CD14-positive monocyte (primary cell): ENCODE data around the gene OSBPL6. TPM values are rescaled to one million over a fixed set of nuclear protein-coding genes. Genes with fewer than 3 reads are reported as not detected.

Experiments
- DNase-seq, 3 donors: peaks; one replicate each; pipeline ENCODE4 v3.0.0-alpha.2; 2011 to 2022
- H2AFZ ChIP-seq: 2 replicates; pipeline ENCODE4 v1.6.0; 2012; ENCODE audit warnings: mild to moderate bottlenecking, low read depth, low read length, inconsistent platforms; ENCODE audit not compliant: insufficient read depth, poor library complexity, severe bottlenecking
- H3K27ac ChIP-seq, 2 donors: 1 replicate in 1 of 2; 2 replicates in 1 of 2; pipeline ENCODE4 v1.5.1; 2012 to 2013; ENCODE audit warnings: low read length in 2 of 2, control low read depth in 1 of 2, inconsistent platforms in 1 of 2, low read depth in 1 of 2, mild to moderate bottlenecking in 1 of 2
- H3K27me3 ChIP-seq, 2 donors: one replicate each; pipeline versions ENCODE4 v1.6.0 to v1.6.1; 2011 to 2013; ENCODE audit warnings: low read length in 2 of 2; ENCODE audit not compliant: control insufficient read depth in 2 of 2, insufficient read depth in 2 of 2
- H3K36me3 ChIP-seq, 2 donors: replicated peaks in 1 of 2; 1 replicate in 1 of 2; 2 replicates in 1 of 2; pipeline versions ENCODE4 v1.5.1 to v1.6.1; 2012 to 2013; ENCODE audit warnings: low read length in 2 of 2, control low read depth in 1 of 2, inconsistent platforms in 1 of 2, mild to moderate bottlenecking in 1 of 2; ENCODE audit not compliant: insufficient read depth in 2 of 2, control insufficient read depth in 1 of 2
- H3K4me1 ChIP-seq, 2 donors: 1 replicate in 1 of 2; 2 replicates in 1 of 2; pipeline versions ENCODE4 v1.5.1 to v1.6.1; 2012 to 2013; ENCODE audit warnings: low read length in 2 of 2, control low read depth in 1 of 2, inconsistent platforms in 1 of 2, mild to moderate bottlenecking in 1 of 2, moderate library complexity in 1 of 2; ENCODE audit not compliant: insufficient read depth in 2 of 2, control insufficient read depth in 1 of 2
- H3K4me2 ChIP-seq: replicated peaks from 2 replicates; pipeline ENCODE3; 2012; ENCODE audit warnings: low read length, moderate library complexity, mild to moderate bottlenecking; ENCODE audit not compliant: poor library complexity, severe bottlenecking; ENCODE audit errors: extremely low read depth
- H3K4me3 ChIP-seq, 3 experiments: fragments of 200-600 bp in 1 of 3; sonication (generic) in 1 of 3; replicated peaks in 1 of 3; 1 replicate in 2 of 3; 2 replicates in 1 of 3; pipeline ENCODE4 v1.5.1; 2011 to 2013; ENCODE audit warnings: low read length in 3 of 3, mild to moderate bottlenecking in 3 of 3, control low read depth in 2 of 3, low read depth in 2 of 3, inconsistent platforms in 1 of 3, moderate library complexity in 1 of 3
- H3K79me2 ChIP-seq: 2 replicates; pipeline ENCODE4 v1.6.0; 2012; ENCODE audit warnings: mild to moderate bottlenecking, control low read depth, inconsistent platforms, low read length, moderate library complexity; ENCODE audit not compliant: insufficient read depth
- H3K9ac ChIP-seq: 2 replicates; pipeline ENCODE4 v1.6.0; 2017; ENCODE audit warnings: low read length, mild to moderate bottlenecking; ENCODE audit not compliant: insufficient read depth, poor library complexity, severe bottlenecking
- H3K9me3 ChIP-seq, 2 donors: replicated peaks in 1 of 2; 1 replicate in 1 of 2; 2 replicates in 1 of 2; pipeline versions ENCODE4 v1.5.1 to v1.6.1; 2012 to 2013; ENCODE audit warnings: low read length in 2 of 2, control low read depth in 1 of 2; ENCODE audit not compliant: control insufficient read depth in 1 of 2, insufficient read depth in 1 of 2
- H4K20me1 ChIP-seq: 2 replicates; pipeline ENCODE4 v1.6.0; 2012; ENCODE audit warnings: mild to moderate bottlenecking, low read length, control low read depth, moderate library complexity; ENCODE audit not compliant: insufficient read depth
- H3K27ac Mint-ChIP-seq, 7 donors: one replicate each; pipeline ENCODE4 v1.8.0; 2020; ENCODE audit warnings: mild to moderate bottlenecking in 7 of 7, mixed read lengths in 7 of 7, moderate library complexity in 6 of 7, inconsistent platforms in 2 of 7
- H3K27me3 Mint-ChIP-seq, 3 donors: one replicate each; pipeline ENCODE4 v1.8.0; 2021 to 2022; ENCODE audit warnings: low read depth in 3 of 3, mild to moderate bottlenecking in 3 of 3, mixed read lengths in 3 of 3, moderate library complexity in 3 of 3, inconsistent platforms in 1 of 3
- H3K36me3 Mint-ChIP-seq, 2 donors: one replicate each; pipeline ENCODE4 v1.8.0; 2020; ENCODE audit warnings: mixed read lengths in 2 of 2, inconsistent platforms in 1 of 2, mild to moderate bottlenecking in 1 of 2
- H3K4me1 Mint-ChIP-seq: one replicate; pipeline ENCODE4 v1.8.0; 2020; ENCODE audit warnings: mild to moderate bottlenecking, mixed read lengths
- H3K4me3 Mint-ChIP-seq, 2 donors: one replicate each; pipeline ENCODE4 v1.8.0; 2020; ENCODE audit warnings: mild to moderate bottlenecking in 2 of 2, mixed read lengths in 2 of 2, moderate library complexity in 1 of 2
- H3K9me3 Mint-ChIP-seq, 7 donors: one replicate each; pipeline ENCODE4 v1.8.0; 2020 to 2022; ENCODE audit warnings: mixed read lengths in 7 of 7, mild to moderate bottlenecking in 6 of 7, moderate library complexity in 6 of 7, inconsistent platforms in 2 of 7
- CTCF ChIP-seq: fragments of 200-600 bp; IDR thresholded peaks from one replicate; pipeline ENCODE4 v1.8.0; 2022; ENCODE audit warnings: antibody characterized with exemption, mild to moderate bottlenecking
- WGBS: methylation state at CpG from one replicate; pipeline ENCODE4 v1.1.5; 2013; ENCODE audit warnings: missing lambda C conversion rate; ENCODE audit not compliant: insufficient coverage; 5-methylcytosine and 5-hydroxymethylcytosine counted together
- intact Hi-C, 2 donors: fragments of 100-400 bp; cut with micrococcal nuclease; formaldehyde crosslinking; loops; one replicate each; pipeline versions ENCODE4 v1.15.0 to v1.15.1; 2023
- polyA plus RNA-seq, 3 donors: library from polyadenylated mRNA; depleted of rRNA in 1 of 3; unstranded in 2 of 3; stranded (reverse) in 1 of 3; fragments of 300-500 nt in 2 of 3; fragments of >200 nt in 1 of 3; fragmentation: Illumina TruSeq in 2 of 3; gene quantifications; 1 replicate in 2 of 3; 2 replicates in 1 of 3; pipeline ENCODE4 v1.2.3, GENCODE V29; 2012 to 2021

OSBPL6 gene
- polyA plus RNA-seq, 3 donors: not detected

GRCh38 chr2:178441426-178441825 lies 247.1 kb downstream of the OSBPL6 start:
- no peaks in the 10 kb centered on the region for H4K20me1 ChIP-seq
- no peak overlapping the region for H3K4me2 ChIP-seq
- H3K27me3 Mint-ChIP-seq: no peaks in the 10 kb centered on the region
- no peak for DNase-seq
- no CpG with 5 or more reads among the region's 2 CpGs for WGBS
- TF ChIP-seq CTCF: no peak
- no peaks in the 10 kb centered on the region for H3K9me3 Mint-ChIP-seq
- H3K9ac ChIP-seq: no peak overlapping the region
- no peaks in the 10 kb centered on the region for H3K4me1 ChIP-seq
- no peak overlapping the region for H3K4me3 Mint-ChIP-seq
- no peaks in the 10 kb centered on the region for H3K4me1 Mint-ChIP-seq
- H3K36me3 ChIP-seq: peaks cover 76 to 97% of the 10 kb centered on the region in 2 donors
- no peaks in the 10 kb centered on the region for H3K9me3 ChIP-seq
- H2AFZ ChIP-seq: no peak overlapping the region
- intact Hi-C loops: loop anchor here in 1 of 2 donors (5.0 kb wide), 1 partner anchor 41 kb away; the partner anchor contains the start of gene PLEKHA3
- H3K27ac ChIP-seq: no peak overlapping the region
- peaks cover 67 to 74% of the 10 kb centered on the region in 2 donors for H3K36me3 Mint-ChIP-seq
- no peak overlapping the region for H3K4me3 ChIP-seq
- no peak overlapping the region for H3K27ac Mint-ChIP-seq
- no peaks in the 10 kb centered on the region for H3K27me3 ChIP-seq
- H3K79me2 ChIP-seq: no peaks in the 10 kb centered on the region

- Histone ChIP-seq H3K27me3 (no peaks in the 10 kb centered on the region), H3K27ac (no peak overlapping the region), H3K36me3 (peaks cover 22 to 43% of the 10 kb centered on the region in 2 donors), H4K20me1 (no peaks in the 10 kb centered on the region), H3K9ac (no peak overlapping the region), H3K4me1 (peaks cover 16 to 26% of the 10 kb centered on the region in 2 donors), H2AFZ (no peak overlapping the region), H3K4me2 (no peak overlapping the region), H3K79me2 (peaks cover 24% of the 10 kb centered on the region), H3K4me3 (no peak overlapping the region), H3K9me3 (no peaks in the 10 kb centered on the region)
- Mint-ChIP-seq H3K9me3 (no peaks in the 10 kb centered on the region), H3K36me3 (peaks cover 28 to 38% of the 10 kb centered on the region in 2 donors), H3K4me3 (no peak overlapping the region), H3K27ac (no peak overlapping the region), H3K27me3 (no peaks in the 10 kb centered on the region), H3K4me1 (peaks cover 21% of the 10 kb centered on the region)
- no CpG with 5 or more reads among the region's 4 CpGs for WGBS
- no peak for TF ChIP-seq CTCF
- intact Hi-C loops: no loop called here
- DNase-seq: no peak
Measured at GRCh38 chr2:178448968-178449661, 254.8 kb downstream of the OSBPL6 start.
